RWPE2 (cell line): ENCODE data around the gene FAM162A.

Source experiments
- ATAC-seq: fragments of 200-7000 bp; cut with Tn5 transposase; 3 replicates; pipeline ENCODE4 v1.9.1; 2021; ENCODE audit warnings: low read depth
- DNase-seq: peaks from one replicate; pipeline ENCODE4 v3.0.0-alpha.2; 2020; ENCODE audit warnings: low spot score
- H3K27ac ChIP-seq: fragments of 450-650 bp; 2 replicates; pipeline ENCODE4 v1.5.1; 2017; ENCODE audit warnings: mild to moderate bottlenecking; ENCODE audit not compliant: poor library complexity, severe bottlenecking
- H3K27me3 ChIP-seq: fragments of 250-450 bp; sonication (Bioruptor Pico); 2 replicates; pipeline ENCODE4 v1.5.1; 2021; ENCODE audit warnings: mild to moderate bottlenecking, moderate library complexity; ENCODE audit not compliant: insufficient read depth, poor library complexity, severe bottlenecking
- H3K36me3 ChIP-seq: fragments of 250-450 bp; sonication (Bioruptor Pico); 2 replicates; pipeline ENCODE4 v1.5.1; 2020; ENCODE audit warnings: low read depth, mild to moderate bottlenecking, moderate library complexity
- H3K4me1 ChIP-seq: fragments of 250-450 bp; sonication (Bioruptor Pico); 2 replicates; pipeline ENCODE4 v1.5.1; 2021; ENCODE audit warnings: mild to moderate bottlenecking, moderate library complexity; ENCODE audit not compliant: insufficient read depth, poor library complexity, severe bottlenecking
- H3K4me3 ChIP-seq: fragments of 250-450 bp; sonication (Bioruptor Pico); 2 replicates; pipeline ENCODE4 v1.5.1; 2021; ENCODE audit warnings: mild to moderate bottlenecking, moderate library complexity; ENCODE audit not compliant: severe bottlenecking
- H3K9me3 ChIP-seq: fragments of 250-450 bp; sonication (Bioruptor Pico); 2 replicates; pipeline ENCODE4 v1.5.1; 2021; ENCODE audit warnings: mild to moderate bottlenecking, moderate library complexity; ENCODE audit not compliant: severe bottlenecking
- TF ChIP-seq, protein P1 (sequence below): fragments of 450-650 bp; IDR thresholded peaks from one replicate; pipeline ENCODE4 v1.5.1; 2017; ENCODE audit warnings: mild to moderate bottlenecking, moderate library complexity; ENCODE audit not compliant: poor library complexity, severe bottlenecking

FAM162A gene

DNA sequence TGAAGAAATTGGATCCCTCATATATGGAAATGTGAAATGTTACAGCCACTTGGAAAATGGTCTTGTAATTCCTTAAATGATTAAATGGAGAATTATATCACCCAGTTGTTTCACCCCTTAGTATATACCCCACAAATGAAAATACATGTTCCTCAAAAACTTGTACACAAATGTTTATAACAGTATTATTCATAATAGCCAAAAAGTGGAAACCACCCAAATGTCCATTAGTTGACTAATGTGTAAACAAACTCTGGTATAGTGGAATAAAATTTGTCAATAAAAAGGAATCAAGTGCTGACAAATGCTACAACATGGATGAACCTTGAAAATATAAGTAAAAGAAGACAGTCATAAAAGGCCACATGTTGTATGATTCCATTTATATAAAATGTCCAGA, 12.5 kb downstream of the FAM162A start:
- no peak for DNase-seq
- ATAC-seq = no peak
- Histone ChIP-seq H3K9me3 (no peaks in the 10 kb centered on the region), H3K36me3 (no peaks in the 10 kb centered on the region; the same call in 1 of the 2 replicates), H3K27ac (no peak overlapping the region), H3K27me3 (no peaks in the 10 kb centered on the region), H3K4me3 (no peak overlapping the region), H3K4me1 (peaks cover 9% of the 10 kb centered on the region)
- TF ChIP-seq, protein P1, sequence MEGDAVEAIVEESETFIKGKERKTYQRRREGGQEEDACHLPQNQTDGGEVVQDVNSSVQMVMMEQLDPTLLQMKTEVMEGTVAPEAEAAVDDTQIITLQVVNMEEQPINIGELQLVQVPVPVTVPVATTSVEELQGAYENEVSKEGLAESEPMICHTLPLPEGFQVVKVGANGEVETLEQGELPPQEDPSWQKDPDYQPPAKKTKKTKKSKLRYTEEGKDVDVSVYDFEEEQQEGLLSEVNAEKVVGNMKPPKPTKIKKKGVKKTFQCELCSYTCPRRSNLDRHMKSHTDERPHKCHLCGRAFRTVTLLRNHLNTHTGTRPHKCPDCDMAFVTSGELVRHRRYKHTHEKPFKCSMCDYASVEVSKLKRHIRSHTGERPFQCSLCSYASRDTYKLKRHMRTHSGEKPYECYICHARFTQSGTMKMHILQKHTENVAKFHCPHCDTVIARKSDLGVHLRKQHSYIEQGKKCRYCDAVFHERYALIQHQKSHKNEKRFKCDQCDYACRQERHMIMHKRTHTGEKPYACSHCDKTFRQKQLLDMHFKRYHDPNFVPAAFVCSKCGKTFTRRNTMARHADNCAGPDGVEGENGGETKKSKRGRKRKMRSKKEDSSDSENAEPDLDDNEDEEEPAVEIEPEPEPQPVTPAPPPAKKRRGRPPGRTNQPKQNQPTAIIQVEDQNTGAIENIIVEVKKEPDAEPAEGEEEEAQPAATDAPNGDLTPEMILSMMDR = no peak

DNA sequence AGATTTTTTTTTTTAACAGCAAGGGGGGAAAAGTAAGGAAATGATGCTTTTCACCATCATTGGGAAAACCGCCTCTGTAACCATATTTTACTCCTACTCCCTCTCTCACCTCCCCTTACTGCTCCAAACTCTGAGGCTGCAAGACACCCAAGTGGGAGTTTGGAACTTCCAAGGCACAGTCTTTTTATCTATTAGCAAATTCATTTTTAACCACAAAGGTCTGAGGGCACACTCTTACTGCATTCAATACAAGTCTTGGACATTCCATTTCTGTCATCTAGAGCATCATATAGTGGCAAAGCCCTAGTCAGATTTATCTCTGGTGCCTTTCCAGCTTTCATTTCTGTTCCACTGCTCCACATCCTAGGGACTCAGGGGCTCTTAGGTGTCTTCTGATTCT, 13.2 kb downstream of the FAM162A start:
- no peak for DNase-seq
- TF ChIP-seq, protein P1 = no peak
- peaks cover 9% of the 10 kb centered on the region for H3K4me1 ChIP-seq
- no peaks in the 10 kb centered on the region for H3K9me3 ChIP-seq
- no peak overlapping the region for H3K4me3 ChIP-seq
- H3K36me3 ChIP-seq = no peaks in the 10 kb centered on the region; the same call in 1 of the 2 replicates
- ATAC-seq = no peak
- H3K27me3 ChIP-seq = no peaks in the 10 kb centered on the region
- no peak overlapping the region for H3K27ac ChIP-seq

DNA sequence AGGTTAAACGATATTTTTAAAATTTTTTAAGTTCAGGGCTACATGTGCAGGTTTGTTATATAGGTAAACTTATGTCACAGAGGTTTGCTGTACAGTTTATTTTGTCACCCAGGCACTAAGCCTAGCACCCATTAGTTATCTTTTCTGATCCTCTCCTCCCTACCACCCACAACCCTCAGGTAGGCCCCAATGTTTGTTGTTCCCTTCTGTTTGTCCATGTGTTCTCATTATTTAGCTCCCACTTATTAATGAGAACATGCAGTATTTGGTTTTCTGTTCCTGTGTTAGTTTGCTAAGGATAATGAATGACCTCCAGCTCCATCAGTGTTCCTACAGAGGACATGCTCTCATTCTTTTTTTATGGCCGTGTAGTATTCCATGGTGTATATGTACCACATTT, 14.9 kb downstream of the FAM162A start:
- peaks cover 7% of the 10 kb centered on the region for H3K4me1 ChIP-seq
- peaks cover 10% of the 10 kb centered on the region for H3K36me3 ChIP-seq
- H3K27ac ChIP-seq = no peak overlapping the region
- no peak for ATAC-seq
- H3K9me3 ChIP-seq = no peaks in the 10 kb centered on the region
- no peak overlapping the region for H3K4me3 ChIP-seq
- TF ChIP-seq, protein P1 = no peak
- H3K27me3 ChIP-seq = no peaks in the 10 kb centered on the region
- no peak for DNase-seq

DNA sequence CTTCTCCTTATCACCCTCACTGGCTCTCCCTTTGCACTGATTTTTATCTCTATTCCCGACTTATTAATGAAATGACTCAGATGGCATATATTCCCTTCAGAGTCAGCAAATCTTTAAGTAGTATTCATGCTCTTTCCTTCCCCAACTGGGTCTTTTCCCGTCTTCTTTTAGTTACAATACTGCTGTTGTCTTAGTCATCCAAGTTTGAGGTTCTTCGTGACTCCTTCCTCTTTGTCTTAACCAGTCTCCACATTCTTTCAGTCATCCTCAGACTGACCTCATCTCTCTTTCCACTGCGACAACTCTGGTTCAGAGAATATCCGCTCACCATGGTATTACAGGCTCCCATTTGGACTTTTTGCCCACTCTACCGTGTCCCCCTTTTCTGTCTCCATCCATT, 19.5 kb downstream of the FAM162A start:
- Histone ChIP-seq H3K27me3 (no peaks in the 10 kb centered on the region), H3K9me3 (no peaks in the 10 kb centered on the region), H3K4me1 (no peaks in the 10 kb centered on the region), H3K36me3 (peaks cover 46% of the 10 kb centered on the region), H3K27ac (no peak overlapping the region), H3K4me3 (no peak overlapping the region)
- TF ChIP-seq, protein P1 = no peak
- DNase-seq (no peak), ATAC-seq (no peak; the same call in 2 of the 3 replicates)

DNA sequence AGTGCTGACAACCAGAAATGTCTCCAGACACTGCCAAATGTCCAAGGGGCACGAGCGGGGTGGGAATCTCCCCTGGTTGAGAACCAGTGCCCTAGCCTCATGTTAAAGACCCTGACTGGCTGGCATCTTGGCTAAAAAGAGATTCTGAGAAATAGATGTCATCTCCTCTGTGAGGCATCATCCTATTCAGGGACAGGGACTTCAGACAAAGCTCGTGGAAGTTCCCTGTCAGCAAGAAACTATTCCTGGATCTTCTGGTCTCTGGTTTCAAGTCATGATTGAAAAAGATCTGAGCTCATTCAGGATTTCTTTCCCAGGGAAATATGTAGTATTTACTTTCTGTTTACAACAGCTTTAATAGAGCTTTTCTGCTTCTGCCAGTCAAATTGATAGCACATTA, 21.0 kb downstream of the FAM162A start:
- ATAC-seq = no peak
- H3K4me1 ChIP-seq = no peaks in the 10 kb centered on the region
- TF ChIP-seq, protein P1 = no peak
- no peaks in the 10 kb centered on the region for H3K9me3 ChIP-seq
- H3K36me3 ChIP-seq = peaks cover 60% of the 10 kb centered on the region
- no peak for DNase-seq
- no peak overlapping the region for H3K27ac ChIP-seq
- H3K4me3 ChIP-seq = no peak overlapping the region
- H3K27me3 ChIP-seq = no peaks in the 10 kb centered on the region
